ENCODE results near the gene TIMM22.

GRCh38 chr17:1037238-1037879, 40.4 kb downstream of the TIMM22 start:
- TF ChIP-seq CTCF (conservative IDR thresholded peaks at IDR 0.05; ENCODE audit: low read depth, low read length) (no peak), EZH2 (IDR thresholded peaks at IDR 0.05; ENCODE audit: low read length, unreplicated experiment) (no peak), EZH2phosphoT487 (IDR thresholded peaks at IDR 0.05; ENCODE audit: borderline replicate concordance, low read length) (no peak)
